Left lung (tissue), 10 donors: ENCODE data around the gene SFRP2. TPM values are rescaled to one million over a fixed set of nuclear protein-coding genes. Genes with fewer than 3 reads are reported as not detected.

Experiments
- ATAC-seq: fragments of 200-7000 bp; cut with Tn5 transposase; one replicate; pipeline ENCODE4 v1.9.1; 2020; ENCODE audit warnings: moderate library complexity
- DNase-seq, 4 donors: peaks; one replicate each; pipeline ENCODE4 v3.0.0-alpha.2; 2013 to 2020
- H3K27ac ChIP-seq, 2 donors: fragments of 200-600 bp; sonication (generic) in 1 of 2; one replicate each; pipeline versions ENCODE4 v1.5.0 to v1.8.0; 2020 to 2021
- H3K27me3 ChIP-seq, 2 donors: fragments of 200-600 bp; sonication (generic) in 1 of 2; one replicate each; pipeline versions ENCODE4 v1.5.0 to v1.8.0; 2020 to 2021
- H3K36me3 ChIP-seq, 2 donors: fragments of 200-600 bp; sonication (generic) in 1 of 2; one replicate each; pipeline versions ENCODE4 v1.5.0 to v1.8.0; 2020 to 2021
- H3K4me1 ChIP-seq, 2 donors: fragments of 200-600 bp; one replicate each; pipeline ENCODE4 v1.8.0; 2021
- H3K4me3 ChIP-seq, 2 donors: fragments of 200-600 bp; sonication (generic) in 1 of 2; one replicate each; pipeline versions ENCODE4 v1.5.0 to v1.8.0; 2020 to 2021; ENCODE audit warnings: mild to moderate bottlenecking in 1 of 2
- H3K9me3 ChIP-seq, 2 donors: fragments of 200-600 bp; sonication (generic) in 1 of 2; one replicate each; pipeline versions ENCODE4 v1.5.0 to v1.8.0; 2020 to 2021
- CTCF ChIP-seq, 2 donors: fragments of 200-600 bp; sonication (generic) in 1 of 2; IDR thresholded peaks; one replicate each; pipeline versions ENCODE4 v1.5.0 to v1.8.0; 2021; ENCODE audit warnings: antibody characterized with exemption in 2 of 2
- intact Hi-C, 2 donors: fragments of 100-400 bp; cut with DNase I; formaldehyde crosslinking; loops; one replicate each; pipeline versions ENCODE4 v1.11.2 to v1.14.2; 2022
- polyA plus RNA-seq, 6 donors: library from polyadenylated mRNA; unstranded; fragments of 120-200 nt; gene quantifications; one replicate each; pipeline ENCODE4 v1.2.1, GENCODE V29; 2013; ENCODE audit not compliant: insufficient read length in 6 of 6
- total RNA-seq, 2 donors: library from RNA; stranded (reverse); fragmentation: NEBNext Ultra II Directional; extraction: Animal tissue kit (Norgen Biotek cat#: 25700); gene quantifications; one replicate each; pipeline ENCODE4 v1.2.1, GENCODE V29; 2021
- donor health status: DM: no; HTN: yes; CAD: no.
- donor health status: DM: no; HTN: no; CAD: no.

The SFRP2 gene
- total and polyA plus RNA-seq, 8 donors: 3.5 to 73.9 (median 10.4) TPM

DNA sequence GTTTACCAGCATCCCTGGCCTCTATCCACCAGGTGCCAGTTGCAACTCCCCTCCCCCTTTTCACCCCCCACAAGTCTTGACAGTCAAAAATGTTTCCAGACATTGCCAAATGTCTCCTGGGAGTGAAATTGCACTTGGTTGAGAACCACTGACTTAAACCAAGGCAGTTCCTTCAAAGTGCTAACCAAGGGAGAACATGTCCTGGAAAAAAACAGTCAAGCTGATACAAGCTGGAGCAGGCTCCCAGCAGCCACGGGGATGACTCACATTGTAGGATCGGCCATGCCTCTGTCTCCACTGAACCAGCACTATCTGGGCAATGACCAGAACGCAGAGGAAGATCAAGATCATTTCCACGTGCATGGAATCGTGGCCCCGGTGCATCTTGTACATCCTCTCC is 40.5 kb downstream of the SFRP2 start:
- Histone ChIP-seq H3K4me3 (no peak overlapping the region), H3K27ac (peak overlapping the region in 1 of 2 donors; percentile 28), H3K27me3 (no peaks in the 10 kb centered on the region), H3K9me3 (no peaks in the 10 kb centered on the region), H3K4me1 (peaks cover 0 to 34% of the 10 kb centered on the region in 2 donors), H3K36me3 (no peaks in the 10 kb centered on the region)
- ATAC-seq (peak; percentile 73), DNase-seq (peak in 1 of 4 donors; percentile 62)
- intact Hi-C loops: no loop called here
- no peak for TF ChIP-seq CTCF (IDR thresholded peaks at IDR 0.05)

DNA sequence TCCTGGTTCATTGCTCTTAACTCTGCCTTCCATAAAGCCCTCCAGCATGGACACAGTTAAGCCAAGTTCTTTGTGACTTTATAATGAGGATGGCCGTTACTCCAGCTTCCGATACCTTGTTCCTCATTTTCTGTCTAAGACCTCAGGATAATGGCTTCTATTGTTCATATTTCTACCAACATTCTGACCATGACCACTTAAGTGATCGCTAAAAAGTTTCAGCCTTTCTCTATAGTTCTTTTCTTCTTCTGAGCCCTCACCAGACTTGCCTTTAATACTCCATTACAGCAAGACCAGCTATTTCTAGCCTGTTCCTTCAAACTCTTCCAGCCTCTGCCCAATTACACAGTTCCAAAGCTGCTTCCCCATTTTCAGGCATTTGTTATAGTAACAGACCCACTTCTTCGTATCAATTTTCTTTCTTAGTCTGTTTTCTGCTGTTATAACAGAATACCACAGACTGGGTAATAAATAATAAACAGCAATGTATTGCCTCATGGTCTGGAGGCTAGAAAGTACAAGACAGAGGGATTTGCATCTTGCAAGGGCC is 41.4 kb downstream of the SFRP2 start:
- ATAC-seq: no peak

DNA sequence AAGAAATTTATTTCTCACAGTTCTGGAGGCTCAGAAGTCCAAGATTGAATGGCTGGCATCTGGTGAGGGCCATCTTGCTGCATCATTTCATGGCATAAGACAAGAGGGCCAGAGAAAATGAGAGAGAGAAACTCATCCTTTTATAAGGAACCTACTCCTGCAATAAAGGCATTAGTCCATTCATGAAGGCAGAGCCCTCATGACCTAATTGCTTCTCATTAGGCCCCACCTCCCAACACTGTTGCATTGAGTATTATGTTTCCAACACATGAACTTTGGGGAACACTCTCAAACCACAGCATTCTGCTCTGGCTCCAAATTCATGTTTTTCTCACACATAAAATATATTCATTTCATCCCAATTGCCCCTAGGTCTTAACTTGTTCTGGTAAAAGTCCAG is 43.2 kb downstream of the SFRP2 start:
- TF ChIP-seq CTCF (IDR thresholded peaks at IDR 0.05): no peak
- intact Hi-C loops: no loop called here
- Histone ChIP-seq H3K9me3 (peaks cover 0 to 5% of the 10 kb centered on the region in 2 donors), H3K27ac (no peak overlapping the region), H3K36me3 (no peaks in the 10 kb centered on the region), H3K4me3 (no peak overlapping the region), H3K27me3 (no peaks in the 10 kb centered on the region), H3K4me1 (peaks cover 0 to 47% of the 10 kb centered on the region in 2 donors)
- DNase-seq: no peak
- ATAC-seq: no peak

More for the DNA sequence above, 41.4 kb downstream of the SFRP2 start:
- no peaks in the 10 kb centered on the region for H3K36me3 ChIP-seq
- H3K4me3 ChIP-seq: no peak overlapping the region
- no peaks in the 10 kb centered on the region for H3K27me3 ChIP-seq
- H3K9me3 ChIP-seq: no peaks in the 10 kb centered on the region
- no peak for DNase-seq
- no peak for TF ChIP-seq CTCF (IDR thresholded peaks at IDR 0.05)
- H3K27ac ChIP-seq: peak overlapping the region in 1 of 2 donors; percentile 51
- peaks cover 0 to 34% of the 10 kb centered on the region in 2 donors for H3K4me1 ChIP-seq
- intact Hi-C loops: no loop called here

GRCh38 chr4:153741541-153741940 is 47.3 kb downstream of the SFRP2 start:
- H3K27me3 ChIP-seq: no peaks in the 10 kb centered on the region
- no peak for TF ChIP-seq CTCF (IDR thresholded peaks at IDR 0.05)
- no peak for DNase-seq
- no peaks in the 10 kb centered on the region for H3K36me3 ChIP-seq
- H3K9me3 ChIP-seq: peaks cover 0 to 9% of the 10 kb centered on the region in 2 donors
- no peak for ATAC-seq
- no peak overlapping the region for H3K27ac ChIP-seq
- H3K4me3 ChIP-seq: no peak overlapping the region
- H3K4me1 ChIP-seq: peaks cover 0 to 15% of the 10 kb centered on the region in 2 donors
- intact Hi-C loops: no loop called here

- intact Hi-C loops: no loop called here
- H3K27me3 ChIP-seq: no peaks in the 10 kb centered on the region
- TF ChIP-seq CTCF (IDR thresholded peaks at IDR 0.05): no peak
- peaks cover 0 to 6% of the 10 kb centered on the region in 2 donors for H3K9me3 ChIP-seq
- H3K4me3 ChIP-seq: no peak overlapping the region
- ATAC-seq (no peak), DNase-seq (no peak)
- no peak overlapping the region for H3K27ac ChIP-seq
- no peaks in the 10 kb centered on the region for H3K4me1 ChIP-seq
- H3K36me3 ChIP-seq: no peaks in the 10 kb centered on the region
These were observed 52.9 kb downstream of the SFRP2 start for GRCh38 chr4:153735906-153736461.
